HepG2 (cell line): ENCODE measurements around the gene UBE2U. TPM values are rescaled to one million over a fixed set of nuclear protein-coding genes. Genes with fewer than 3 reads are reported as not detected.

ENCODE experiments used
- ATAC-seq: fragments of 200-7000 bp; cut with Tn5 transposase; 3 replicates; pipeline ENCODE4 v1.9.1; 2020; ENCODE audit warnings: mild to moderate bottlenecking, moderate library complexity
- BruUV-seq: library from RNA; stranded (reverse); fragments of 400-500 nt; replicated peaks from 2 replicates; lab custom pipeline; 2021; lab: Mats Ljungman, UMichigan
- CTCF ChIA-PET: fragments of 300-600 bp; formaldehyde crosslinking; extraction: SDS; loops from one replicate; lab custom pipeline; 2021; ENCODE audit warnings: low total read pairs, inconsistent platforms, low intra/inter-chr PET ratio; lab: Yijun Ruan, JAX
- POLR2A ChIA-PET: fragments of 350-600 bp; sonication (Branson Sonifier 250); formaldehyde crosslinking; loops from one replicate; lab custom pipeline; 2020; ENCODE audit warnings: antibody characterized with exemption, inconsistent platforms; lab: Yijun Ruan, JAX
- DNase-seq: peaks from one replicate; pipeline ENCODE4 v3.0.0-alpha.2; 2015; ENCODE audit warnings: low spot score
- FAIRE-seq: peaks from 3 replicates; lab custom pipeline; 2011; peaks lifted over from hg19 to GRCh38; lab: Jason Lieb, UNC
- H2AFZ ChIP-seq: one replicate; pipeline ENCODE4 v1.6.1; 2011; ENCODE audit warnings: low read length, inconsistent platforms
- H3K27ac ChIP-seq: fragments of 300-600 bp; 3 replicates; pipeline ENCODE4 v1.8.0; 2011; ENCODE audit warnings: mixed run types, mild to moderate bottlenecking, mixed read lengths, low read length, inconsistent platforms; ENCODE audit not compliant: insufficient read depth; ENCODE audit errors: extremely low read length
- H3K27me3 ChIP-seq, 2 experiments: fragments of 200-600 bp in 1 of 2; 2 replicates in 1 of 2; 3 replicates in 1 of 2; pipeline versions ENCODE4 v1.6.0 to v1.8.0; 2011; ENCODE audit warnings: low read length in 2 of 2, mild to moderate bottlenecking in 2 of 2, moderate library complexity in 2 of 2, inconsistent platforms in 1 of 2; ENCODE audit not compliant: insufficient read depth in 2 of 2, control insufficient read depth in 1 of 2
- H3K36me3 ChIP-seq, 2 experiments: fragments of 200-600 bp in 1 of 2; replicated peaks in 1 of 2; 2 replicates in 1 of 2; 3 replicates in 1 of 2; pipeline versions ENCODE4 v1.5.1 to v1.8.0; 2011; ENCODE audit warnings: low read length in 2 of 2, inconsistent platforms in 1 of 2; ENCODE audit not compliant: insufficient read depth in 2 of 2, control insufficient read depth in 1 of 2
- H3K4me1 ChIP-seq: 2 replicates; pipeline ENCODE4 v1.5.1; 2012; ENCODE audit warnings: low read length, inconsistent platforms; ENCODE audit not compliant: insufficient read depth
- H3K4me2 ChIP-seq: 2 replicates; pipeline ENCODE4 v1.6.0; 2011; ENCODE audit warnings: low read depth, low read length, inconsistent platforms
- H3K4me3 ChIP-seq, 3 experiments: fragments of 200-600 bp in 1 of 3; sonication (generic), shearing (Covaris generic) in 1 of 3; replicated peaks in 1 of 3; 2 replicates each; pipeline ENCODE4 v1.5.1; 2011 to 2016; ENCODE audit warnings: low read length in 3 of 3, inconsistent platforms in 2 of 3, low read depth in 2 of 3, mild to moderate bottlenecking in 2 of 3, control low read depth in 1 of 3, mixed read lengths in 1 of 3; ENCODE audit not compliant: insufficient read depth in 1 of 3
- H3K79me2 ChIP-seq: one replicate; pipeline ENCODE4 v1.6.1; 2011; ENCODE audit warnings: low read length, inconsistent platforms; ENCODE audit not compliant: insufficient read depth
- H3K9ac ChIP-seq: 2 replicates; pipeline ENCODE4 v1.6.0; 2011; ENCODE audit warnings: mild to moderate bottlenecking, low read depth, low read length, inconsistent platforms; ENCODE audit not compliant: insufficient read depth
- H3K9me3 ChIP-seq: 2 replicates; pipeline ENCODE4 v1.5.1; 2012; ENCODE audit warnings: mild to moderate bottlenecking, low read length
- H4K20me1 ChIP-seq: 2 replicates; pipeline ENCODE4 v1.6.0; 2011; ENCODE audit warnings: inconsistent platforms, mild to moderate bottlenecking, low read length, moderate library complexity; ENCODE audit not compliant: insufficient read depth
- CCAR2 ChIP-seq: fragments of 200-400 bp; formaldehyde crosslinking; optimal IDR thresholded peaks from 2 replicates; pipeline ENCODE3; 2018; ENCODE audit warnings: low read depth, mild to moderate bottlenecking, low read length, moderate library complexity
- FOXK2 ChIP-seq: fragments of 450-650 bp; IDR thresholded peaks from 2 replicates; pipeline ENCODE4 v1.6.1; 2016
- HNRNPK ChIP-seq: fragments of 200-400 bp; formaldehyde crosslinking; IDR thresholded peaks from 2 replicates; pipeline ENCODE4 v1.6.1; 2018; ENCODE audit warnings: low read length, low read depth, moderate library complexity, mild to moderate bottlenecking; ENCODE audit not compliant: poor library complexity, severe bottlenecking
- JARID2 ChIP-seq: sonication (generic); formaldehyde crosslinking; IDR thresholded peaks from 2 replicates; pipeline ENCODE4 v1.8.1; 2023; ENCODE audit warnings: missing genetic modification reagents, inconsistent platforms; ENCODE audit not compliant: insufficient replicate concordance
- MAZ ChIP-seq, 2 experiments: sonication (generic) in 1 of 2; formaldehyde crosslinking in 1 of 2; IDR thresholded peaks; 2 replicates each; pipeline versions ENCODE4 v1.5.0 to v1.6.1; 2012 to 2020; ENCODE audit warnings: low read depth in 2 of 2, mild to moderate bottlenecking in 2 of 2, borderline replicate concordance in 1 of 2, improper control_type of control experiment in 1 of 2, low read length in 1 of 2, missing genetic modification reagents in 1 of 2, moderate library complexity in 1 of 2
- MED8 ChIP-seq: sonication (generic); formaldehyde crosslinking; IDR thresholded peaks from 2 replicates; pipeline ENCODE4 v1.8.1; 2023; ENCODE audit warnings: mild to moderate bottlenecking, missing genetic modification reagents; ENCODE audit not compliant: insufficient replicate concordance
- MEIS2 ChIP-seq: sonication (generic); formaldehyde crosslinking; IDR thresholded peaks from 2 replicates; pipeline ENCODE4 v1.9.0; 2021; ENCODE audit warnings: mild to moderate bottlenecking, missing genetic modification reagents
- MYPOP ChIP-seq: sonication (generic); formaldehyde crosslinking; IDR thresholded peaks from 2 replicates; pipeline ENCODE4 v1.8.1; 2023; ENCODE audit warnings: mild to moderate bottlenecking, moderate library complexity, missing genetic modification reagents
- NR0B2 ChIP-seq: sonication (generic); formaldehyde crosslinking; IDR thresholded peaks from 2 replicates; pipeline ENCODE4 v1.4.0; 2020; ENCODE audit warnings: mild to moderate bottlenecking, missing genetic modification reagents
- NR3C1 ChIP-seq: sonication (generic); formaldehyde crosslinking; IDR thresholded peaks from 2 replicates; pipeline ENCODE4 v1.4.0; 2020; ENCODE audit warnings: missing genetic modification reagents
- PBX2 ChIP-seq: IDR thresholded peaks from 2 replicates; pipeline ENCODE4 v1.6.1; 2016; ENCODE audit warnings: control low read depth
- REST ChIP-seq, 2 experiments: IDR thresholded peaks; 2 replicates each; pipeline ENCODE4 v1.6.1; 2011 to 2012; ENCODE audit warnings: low read length in 2 of 2, borderline replicate concordance in 1 of 2, low read depth in 1 of 2, mild to moderate bottlenecking in 1 of 2, moderate library complexity in 1 of 2
- TCF7L2 ChIP-seq: IDR thresholded peaks from 2 replicates; pipeline ENCODE4 v1.6.1; 2011; ENCODE audit warnings: mild to moderate bottlenecking, low read depth, low read length, moderate library complexity
- TOPORS ChIP-seq: sonication (generic); formaldehyde crosslinking; IDR thresholded peaks from 2 replicates; pipeline ENCODE4 v1.8.0; 2023; ENCODE audit warnings: mild to moderate bottlenecking, missing genetic modification reagents
- ZFP36L2 ChIP-seq: sonication (generic); formaldehyde crosslinking; IDR thresholded peaks from 2 replicates; pipeline ENCODE4 v1.4.0; 2020; ENCODE audit warnings: missing genetic modification reagents
- ZNF607 ChIP-seq: sonication (generic); formaldehyde crosslinking; IDR thresholded peaks from 2 replicates; pipeline ENCODE4 v1.5.1; 2020; ENCODE audit warnings: missing genetic modification reagents, mild to moderate bottlenecking, borderline replicate concordance
- ZNF747 ChIP-seq: sonication (generic); formaldehyde crosslinking; IDR thresholded peaks from 2 replicates; pipeline ENCODE4 v1.8.1; 2023; ENCODE audit warnings: missing genetic modification reagents, mild to moderate bottlenecking, borderline replicate concordance
- WGBS: methylation state at CpG from one replicate; pipeline ENCODE4 v1.1.6; 2017; ENCODE audit warnings: low lambda C conversion rate; 5-methylcytosine and 5-hydroxymethylcytosine counted together
- in situ Hi-C: cut with HindIII; loops from 2 replicates; pipeline ENCODE4 v1.10.0; 2017; ENCODE audit warnings: low pct_unique_long_range_greater_than_20kb; ENCODE audit not compliant: extremely low pct_ligation_motif_present
- intact Hi-C: fragments of 100-400 bp; cut with micrococcal nuclease; formaldehyde crosslinking; loops from one replicate; pipeline ENCODE4 v1.10.0; 2022; ENCODE audit not compliant: unreplicated experiment
- polyA plus RNA-seq, 8 experiments: library from polyadenylated mRNA; depleted of rRNA in 3 of 8; stranded (reverse) in 7 of 8; unstranded in 1 of 8; fragments of >200 nt; fragmentation: Illumina TruSeq in 4 of 8; extraction: Trizol in 4 of 8; gene quantifications; 2 replicates each; pipeline versions ENCODE4 v1.2.1 to v1.2.3, GENCODE V29; 2011 to 2016; ENCODE audit warnings: low read depth in 4 of 8, missing spikeins in 1 of 8, mixed read lengths in 1 of 8; ENCODE audit not compliant: insufficient read depth in 1 of 8
- total RNA-seq, 5 experiments: library from RNA; depleted of rRNA; stranded (reverse); fragments of >200 nt; fragmentation: Illumina TruSeq; extraction: Trizol; gene quantifications; 2 replicates each; pipeline ENCODE4 v1.2.3, GENCODE V29; 2016; ENCODE audit warnings: low read depth in 1 of 5

UBE2U gene
- total and polyA plus RNA-seq, 2 of the 13 experiments (the other 11 are each of a cell fraction or from before 2014, with no cell fraction given): not detected

GRCh38 chr1:64312431-64312830 is 109.0 kb downstream of the UBE2U start:
- in situ Hi-C loops: no loop called here
- TF ChIP-seq MEIS2 (CRISPR knock-in tag) (no peak), REST (IDR thresholded peaks at IDR 0.05; ENCODE audit: borderline replicate concordance in 1 of 2, low read depth in 1 of 2, low read length in 2 of 2) (no peak), FOXK2 (no peak), NR3C1 (CRISPR knock-in tag) (no peak), CCAR2 (no peak), ZNF607 (CRISPR knock-in tag) (no peak), JARID2 (no peak), MED8 (CRISPR knock-in tag) (no peak), ZNF747 (no peak), ZFP36L2 (CRISPR knock-in tag) (no peak), HNRNPK (no peak), PBX2 (CRISPR knock-in tag) (no peak), TOPORS (CRISPR knock-in tag) (no peak), MAZ (IDR thresholded peaks at IDR 0.05; ENCODE audit: borderline replicate concordance, low read depth, low read length) (no peak), MAZ (CRISPR knock-in tag; IDR thresholded peaks at IDR 0.05; ENCODE audit: low read depth) (no peak), MYPOP (CRISPR knock-in tag) (no peak), NR0B2 (CRISPR knock-in tag) (no peak), TCF7L2 (no peak)

More at GRCh38 chr1:64312431-64312830, 109.0 kb downstream of the UBE2U start:
- Histone ChIP-seq H2AFZ (no peak overlapping the region), H3K4me1 (no peaks in the 10 kb centered on the region), H4K20me1 (no peaks in the 10 kb centered on the region), H3K36me3 (no peaks in the 10 kb centered on the region), H3K9ac (no peak overlapping the region), H3K27me3 (no peaks in the 10 kb centered on the region; a peak in 1 of 5 replicates), H3K79me2 (no peaks in the 10 kb centered on the region), H3K4me3 (no peak overlapping the region), H3K4me2 (no peak overlapping the region), H3K27ac (no peak overlapping the region), H3K9me3 (no peaks in the 10 kb centered on the region)
- ATAC-seq (no peak), DNase-seq (no peak), FAIRE-seq (no peak)
- intact Hi-C loops: no loop called here
- 16% methylated on average over 4 of the region's 4 CpGs for WGBS
- ChIA-PET POLR2A (no interaction called here), CTCF (no interaction called here)
- no TSS peak for BruUV-seq
